BE2C (cell line): ENCODE measurements around the gene BCORL1.

ENCODE experiments used
- DNase-seq: peaks from one replicate; pipeline ENCODE4 v3.0.0-alpha.2; 2020
- H3K27me3 ChIP-seq: fragments of 250-450 bp; sonication (Bioruptor Pico); 2 replicates; pipeline ENCODE4 v1.5.1; 2020; ENCODE audit warnings: mild to moderate bottlenecking
- H3K36me3 ChIP-seq: fragments of 250-450 bp; sonication (Bioruptor Pico); 2 replicates; pipeline ENCODE4 v1.5.1; 2020; ENCODE audit warnings: mild to moderate bottlenecking
- H3K4me1 ChIP-seq: fragments of 250-450 bp; sonication (Bioruptor Pico); 2 replicates; pipeline ENCODE4 v1.5.1; 2020
- H3K4me3 ChIP-seq: 2 replicates; pipeline ENCODE4 v1.5.1; 2011; ENCODE audit warnings: low read depth, low read length
- H3K9me3 ChIP-seq: fragments of 250-450 bp; sonication (Bioruptor Pico); 2 replicates; pipeline ENCODE4 v1.5.1; 2020
- TF ChIP-seq, protein P1 (sequence below): IDR thresholded peaks from 2 replicates; pipeline ENCODE4 v1.5.1; 2012; ENCODE audit warnings: mild to moderate bottlenecking, low read depth, low read length

Gene BCORL1

DNA sequence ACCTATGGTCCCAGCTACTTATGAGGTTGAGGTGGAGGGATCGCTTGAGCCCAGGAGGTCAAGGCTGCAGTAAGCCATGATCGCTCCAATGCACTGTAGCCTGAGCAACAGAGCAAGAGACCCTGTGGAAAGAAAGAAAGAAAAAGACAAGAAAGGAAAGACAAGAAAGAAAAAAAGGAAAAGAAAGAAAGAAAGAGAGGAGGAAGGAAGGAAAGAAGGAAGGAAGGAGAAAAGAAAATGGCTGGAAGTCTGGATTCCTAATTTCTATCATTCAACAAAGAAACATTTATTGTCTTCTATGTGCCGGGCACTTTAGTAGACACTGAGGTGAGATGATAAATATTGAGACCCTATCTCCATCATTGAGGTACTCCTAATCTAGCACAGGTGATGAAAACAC lies 26.8 kb upstream of the BCORL1 start:
- no peak for DNase-seq
- Histone ChIP-seq H3K27me3 (no peaks in the 10 kb centered on the region), H3K4me3 (no peak overlapping the region), H3K36me3 (no peaks in the 10 kb centered on the region), H3K4me1 (no peaks in the 10 kb centered on the region), H3K9me3 (no peaks in the 10 kb centered on the region)
- TF ChIP-seq, protein P1, sequence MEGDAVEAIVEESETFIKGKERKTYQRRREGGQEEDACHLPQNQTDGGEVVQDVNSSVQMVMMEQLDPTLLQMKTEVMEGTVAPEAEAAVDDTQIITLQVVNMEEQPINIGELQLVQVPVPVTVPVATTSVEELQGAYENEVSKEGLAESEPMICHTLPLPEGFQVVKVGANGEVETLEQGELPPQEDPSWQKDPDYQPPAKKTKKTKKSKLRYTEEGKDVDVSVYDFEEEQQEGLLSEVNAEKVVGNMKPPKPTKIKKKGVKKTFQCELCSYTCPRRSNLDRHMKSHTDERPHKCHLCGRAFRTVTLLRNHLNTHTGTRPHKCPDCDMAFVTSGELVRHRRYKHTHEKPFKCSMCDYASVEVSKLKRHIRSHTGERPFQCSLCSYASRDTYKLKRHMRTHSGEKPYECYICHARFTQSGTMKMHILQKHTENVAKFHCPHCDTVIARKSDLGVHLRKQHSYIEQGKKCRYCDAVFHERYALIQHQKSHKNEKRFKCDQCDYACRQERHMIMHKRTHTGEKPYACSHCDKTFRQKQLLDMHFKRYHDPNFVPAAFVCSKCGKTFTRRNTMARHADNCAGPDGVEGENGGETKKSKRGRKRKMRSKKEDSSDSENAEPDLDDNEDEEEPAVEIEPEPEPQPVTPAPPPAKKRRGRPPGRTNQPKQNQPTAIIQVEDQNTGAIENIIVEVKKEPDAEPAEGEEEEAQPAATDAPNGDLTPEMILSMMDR, result no peak

DNA sequence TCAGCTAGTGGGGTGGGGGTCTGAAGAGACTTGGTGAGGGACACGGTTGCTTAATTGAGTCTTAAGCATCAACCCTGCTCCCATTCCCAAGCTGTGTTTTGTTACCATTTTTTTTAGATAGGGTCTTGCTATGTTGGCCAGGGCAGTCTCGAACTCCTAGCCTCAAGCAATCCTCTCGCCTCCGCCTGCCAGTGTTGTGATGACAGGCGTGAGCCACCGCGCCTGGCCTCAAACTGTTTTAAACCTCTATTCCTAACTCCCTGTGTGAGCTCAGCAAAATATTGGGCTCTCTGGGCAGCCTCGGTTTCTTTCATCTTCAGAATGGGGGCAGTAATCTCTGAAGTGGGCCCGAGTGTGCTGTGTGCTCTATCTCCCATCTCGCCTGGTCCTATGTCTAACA lies 26.3 kb upstream of the BCORL1 start:
- Histone ChIP-seq H3K4me3 (no peak overlapping the region), H3K4me1 (no peaks in the 10 kb centered on the region), H3K9me3 (no peaks in the 10 kb centered on the region), H3K27me3 (no peaks in the 10 kb centered on the region), H3K36me3 (no peaks in the 10 kb centered on the region)
- TF ChIP-seq, protein P1, result no peak
- no peak for DNase-seq

DNA sequence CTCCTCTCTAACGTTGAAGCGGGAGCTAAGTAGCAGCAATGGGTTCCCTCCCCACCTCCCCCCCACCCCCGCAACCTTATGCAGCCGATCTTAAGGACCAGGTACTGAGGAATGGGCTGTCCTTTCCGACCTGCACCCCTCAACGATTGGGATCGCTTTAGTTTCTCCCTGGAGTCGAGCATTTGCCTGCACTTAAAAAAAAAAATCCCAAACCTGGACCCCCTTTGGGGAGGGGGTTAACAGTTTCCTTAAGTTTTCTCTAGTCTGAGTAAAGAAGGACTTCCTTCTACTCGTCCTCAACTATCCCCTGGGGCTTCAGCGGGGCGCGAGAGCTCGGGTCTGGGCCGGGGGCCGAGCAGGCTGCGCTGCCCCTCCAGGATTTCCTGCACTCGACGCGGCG lies 25.7 kb upstream of the BCORL1 start:
- Histone ChIP-seq H3K9me3 (no peaks in the 10 kb centered on the region), H3K27me3 (no peaks in the 10 kb centered on the region), H3K4me3 (peak overlapping the region; percentile 36), H3K4me1 (no peaks in the 10 kb centered on the region; the same call in 1 of the 2 replicates), H3K36me3 (no peaks in the 10 kb centered on the region)
- TF ChIP-seq, protein P1, result no peak
- DNase-seq, result no peak

DNA sequence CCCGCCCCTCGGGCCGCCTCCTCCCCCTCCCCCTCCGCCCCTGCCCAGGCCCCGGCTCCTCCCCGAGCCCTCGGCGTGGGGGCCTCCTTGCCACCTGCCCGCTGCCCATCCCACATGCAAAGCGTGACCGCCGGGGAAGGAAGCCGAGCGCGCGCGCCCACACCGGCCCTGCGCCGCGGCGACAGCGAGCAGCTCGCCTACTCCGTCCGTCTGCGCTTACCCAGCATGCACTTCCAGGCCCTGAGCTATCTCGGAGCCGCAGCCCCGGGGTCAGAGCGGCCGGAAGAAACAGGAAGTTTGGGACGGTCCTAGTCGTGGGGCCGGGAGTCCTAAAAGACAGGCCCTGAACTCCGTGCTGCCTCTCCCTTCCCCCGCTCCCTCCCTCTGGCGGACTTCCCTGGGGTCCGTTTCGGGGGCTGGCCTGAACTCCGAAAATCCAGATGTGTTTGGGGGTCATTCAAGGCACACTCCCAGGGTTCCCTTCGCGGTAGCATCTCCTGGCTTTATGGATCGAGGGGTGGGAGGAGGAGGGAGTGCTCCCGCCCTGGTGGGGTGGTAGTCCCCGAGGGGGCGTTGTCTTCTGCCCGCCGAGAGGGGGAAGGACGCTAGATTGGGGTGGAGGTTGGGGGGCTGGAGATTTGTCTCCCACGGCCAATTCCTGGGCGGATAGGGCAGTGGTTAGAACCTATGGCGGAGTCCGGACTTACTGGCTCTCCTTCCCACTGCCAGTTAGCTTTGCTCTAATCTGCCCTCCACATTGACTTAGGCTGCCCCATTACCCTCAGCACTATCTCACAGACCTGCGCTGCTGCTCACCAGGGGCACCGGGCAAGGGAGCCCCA lies 25.0 kb upstream of the BCORL1 start:
- peak overlapping the region; percentile 51 for H3K4me3 ChIP-seq
- no peaks in the 10 kb centered on the region for H3K36me3 ChIP-seq
- TF ChIP-seq, protein P1, result no peak
- no peaks in the 10 kb centered on the region; the same call in 1 of the 2 replicates for H3K4me1 ChIP-seq
- DNase-seq, result peak; percentile 66
- no peaks in the 10 kb centered on the region for H3K9me3 ChIP-seq
- no peaks in the 10 kb centered on the region for H3K27me3 ChIP-seq

DNA sequence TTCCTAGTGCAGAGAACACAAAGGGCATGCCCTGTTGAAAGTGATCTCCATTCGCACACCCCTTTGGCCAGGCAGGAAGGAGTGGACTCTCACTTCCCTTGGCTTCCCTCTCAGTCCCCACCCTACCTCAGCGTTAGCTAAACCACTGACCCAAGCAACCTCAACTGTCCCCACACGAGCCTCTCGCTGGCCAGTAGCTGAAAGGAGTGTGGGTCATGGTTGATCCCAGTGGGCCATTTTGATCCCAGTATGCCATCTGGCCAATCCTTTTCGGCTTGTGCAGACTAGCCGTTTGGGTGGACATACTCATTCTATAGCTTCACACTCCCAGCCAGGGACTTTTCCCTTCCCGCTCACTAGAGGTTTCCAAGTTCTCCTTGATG lies 24.4 kb upstream of the BCORL1 start:
- H3K9me3 ChIP-seq, result no peaks in the 10 kb centered on the region
- TF ChIP-seq, protein P1, result no peak
- no peaks in the 10 kb centered on the region for H3K27me3 ChIP-seq
- H3K36me3 ChIP-seq, result no peaks in the 10 kb centered on the region
- DNase-seq, result no peak
- H3K4me1 ChIP-seq, result no peaks in the 10 kb centered on the region; the same call in 1 of the 2 replicates
- no peak overlapping the region for H3K4me3 ChIP-seq

DNA sequence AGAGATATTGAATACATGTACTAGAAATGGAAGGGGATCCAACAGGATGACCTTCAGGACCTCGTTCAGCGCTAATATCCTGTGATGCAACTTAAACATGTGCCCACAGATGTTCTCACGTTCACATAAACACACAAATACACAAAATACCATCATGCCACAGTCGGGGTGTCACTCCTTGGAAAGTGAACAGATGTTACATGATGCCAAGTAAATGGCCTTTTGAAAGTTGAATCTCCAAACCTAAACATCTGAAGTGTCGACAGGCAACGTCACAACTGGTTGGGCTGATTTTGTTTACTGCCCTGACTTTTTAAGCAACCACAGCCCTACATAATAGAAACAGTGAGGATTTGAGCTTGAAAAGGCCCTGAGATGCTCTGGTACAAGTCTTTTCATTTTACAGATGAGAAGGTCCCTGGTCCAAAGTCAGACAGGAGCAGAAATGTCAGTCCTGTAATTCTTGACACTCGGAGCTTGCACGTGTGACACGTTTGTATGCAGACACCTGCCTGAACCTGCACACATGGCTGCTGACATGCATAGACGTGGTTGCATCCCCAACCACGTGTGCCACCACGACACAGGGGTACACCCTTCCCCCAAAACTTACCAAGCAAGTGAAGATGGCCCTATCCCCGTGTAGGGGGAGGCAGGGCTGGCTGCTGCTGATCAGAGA lies 23.5 kb upstream of the BCORL1 start:
- H3K4me1 ChIP-seq, result no peaks in the 10 kb centered on the region; the same call in 1 of the 2 replicates
- H3K9me3 ChIP-seq, result no peaks in the 10 kb centered on the region
- TF ChIP-seq, protein P1, result no peak
- H3K27me3 ChIP-seq, result no peaks in the 10 kb centered on the region
- no peak for DNase-seq
- no peaks in the 10 kb centered on the region for H3K36me3 ChIP-seq
- H3K4me3 ChIP-seq, result no peak overlapping the region
